EH (cell line): ENCODE data around the gene CFAP157.
"Not testable (repeated sequence)": the region's sequence is repeated elsewhere in the genome, so short reads cannot be mapped to it uniquely, and the experiment has no call there.

Source experiments
- DNase-seq: peaks from one replicate; pipeline ENCODE4 v3.0.0-alpha.2; 2015; ENCODE audit warnings: low read depth

CFAP157 gene

GRCh38 chr9:127735530-127736185 lies 28.9 kb downstream of the CFAP157 start:
- no peak for DNase-seq

GRCh38 chr9:127738666-127739065 lies 31.9 kb downstream of the CFAP157 start:
- DNase-seq, result no peak

- DNase-seq, result no peak
These were observed 33.0 kb downstream of the CFAP157 start for GRCh38 chr9:127739614-127740330.

- DNase-seq, result peak; percentile 68
These were observed 35.1 kb downstream of the CFAP157 start for GRCh38 chr9:127741831-127742434.

GRCh38 chr9:127742435-127743088 lies 35.8 kb downstream of the CFAP157 start:
- peak; percentile 89 for DNase-seq

- no peak for DNase-seq
These were observed 37.8 kb downstream of the CFAP157 start for GRCh38 chr9:127744398-127745110.

- no peak for DNase-seq
These were observed 40.3 kb downstream of the CFAP157 start for GRCh38 chr9:127746959-127747569.

- no peak for DNase-seq
These were observed 42.5 kb downstream of the CFAP157 start for GRCh38 chr9:127749090-127749787.

GRCh38 chr9:127751269-127752054 lies 44.7 kb downstream of the CFAP157 start:
- peak; percentile 46 for DNase-seq

GRCh38 chr9:127753148-127753547 lies 46.4 kb downstream of the CFAP157 start:
- no peak for DNase-seq

- DNase-seq, result no peak
These were observed 46.8 kb downstream of the CFAP157 start for GRCh38 chr9:127753622-127754021.

- DNase-seq, result peak; percentile 37
These were observed 47.6 kb downstream of the CFAP157 start for GRCh38 chr9:127754099-127755060.

- no peak for DNase-seq
These were observed 48.6 kb downstream of the CFAP157 start for GRCh38 chr9:127755061-127756060.

- no peak for DNase-seq
These were observed 49.4 kb downstream of the CFAP157 start for GRCh38 chr9:127756233-127756632.

- not testable (repeated sequence) for DNase-seq
These were observed 50.0 kb downstream of the CFAP157 start for GRCh38 chr9:127756776-127757175.

- no peak for DNase-seq
These were observed 52.1 kb downstream of the CFAP157 start for GRCh38 chr9:127758843-127759242.

- DNase-seq, result no peak
These were observed 54.3 kb downstream of the CFAP157 start for GRCh38 chr9:127761061-127761460.

GRCh38 chr9:127761491-127761956 lies 54.7 kb downstream of the CFAP157 start:
- no peak for DNase-seq
